Upper lobe of left lung (tissue), 4 donors: ENCODE measurements around the gene ZKSCAN8.

Experiments used
- CTCF ChIP-seq, 6 experiments: fragments of 450-650 bp in 4 of 6; fragments of 200-600 bp in 2 of 6; sonication (generic) in 2 of 6; IDR thresholded peaks; one replicate each; pipeline ENCODE4 v1.5.1; 2016 to 2019; ENCODE audit warnings: antibody characterized with exemption in 6 of 6
- EP300 ChIP-seq, 4 donors: sonication (generic); formaldehyde crosslinking; IDR thresholded peaks; one replicate each; pipeline ENCODE4 v1.5.1; 2017; ENCODE audit warnings: antibody characterized with exemption in 4 of 4, control low read depth in 2 of 4
- POLR2A ChIP-seq, 4 donors: fragments of 450-650 bp; IDR thresholded peaks; one replicate each; pipeline ENCODE4 v1.5.1; 2016 to 2017; ENCODE audit warnings: antibody characterized with exemption in 4 of 4, mild to moderate bottlenecking in 2 of 4
- POLR2AphosphoS5 ChIP-seq, 2 donors: sonication (generic); formaldehyde crosslinking; IDR thresholded peaks; one replicate each; pipeline ENCODE4 v1.5.1; 2017; ENCODE audit warnings: antibody characterized with exemption in 2 of 2

DNA sequence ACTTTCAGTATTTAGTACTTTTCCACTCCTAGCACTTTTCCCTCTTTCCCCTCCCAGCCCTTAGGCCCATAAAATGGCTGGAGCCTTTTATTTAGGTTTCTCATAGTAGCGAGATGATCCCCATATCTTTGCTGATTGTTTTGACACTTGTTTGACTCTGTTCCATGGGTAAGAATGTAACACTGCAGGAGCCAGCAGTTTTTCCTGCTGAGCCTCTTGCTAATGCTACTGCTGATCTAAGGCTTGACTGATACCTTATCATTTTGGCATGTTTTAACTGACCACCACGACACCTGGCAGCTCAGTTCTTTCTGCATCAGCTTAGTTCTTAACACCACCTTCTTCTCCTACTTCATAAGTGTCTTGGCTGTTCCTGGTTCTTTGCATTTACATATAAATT lies 29.6 kb downstream of the ZKSCAN8 start:
- TF ChIP-seq CTCF (IDR thresholded peaks at IDR 0.05) = no peak
- no peak for TF ChIP-seq POLR2A (IDR thresholded peaks at IDR 0.05)
- TF ChIP-seq EP300 (IDR thresholded peaks at IDR 0.05) = no peak
- TF ChIP-seq POLR2AphosphoS5 (IDR thresholded peaks at IDR 0.05) = no peak
